DMS114 treated with DMSO at 0.1 percent for 48 hours (cell line): ENCODE results near the gene TAF6.

Experiments
- DNase-seq: peaks from one replicate; lab custom pipeline; 2025; ENCODE audit not compliant: unreplicated experiment; lab: John Stamatoyannopoulos, UW

TAF6 gene

GRCh38 chr7:100119072-100119969 lies at the start of gene TAF6, which contains the start of gene CNPY4:
Gene TAF6, minus strand, starts transcription at chr7:100119358. Its CDS starts 5,149 bp downstream, at chr7:100114209.
Gene CNPY4, plus strand, starts transcription at chr7:100119634. Its CDS starts 111 bp downstream, at chr7:100119745.
- DNase-seq: peak; percentile 91

DNA sequence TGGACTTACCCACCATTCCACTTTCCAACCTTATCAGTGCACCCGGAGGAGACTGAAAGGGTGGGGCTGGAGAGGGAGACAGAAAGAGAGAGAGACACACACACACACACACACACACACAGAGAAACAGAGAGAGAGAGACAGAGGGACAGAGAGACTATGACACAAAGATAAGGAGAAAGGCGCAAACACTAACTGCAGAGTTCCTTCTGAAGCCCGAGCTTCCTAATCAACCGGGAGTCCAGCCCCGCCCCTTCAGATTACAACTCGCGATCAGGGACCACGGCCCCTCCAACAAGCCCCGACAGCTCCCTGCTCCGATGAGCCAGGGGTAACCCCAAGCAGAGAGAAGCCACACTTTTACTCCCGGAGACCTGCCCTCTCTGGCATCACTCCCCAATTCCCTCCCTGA lies 48.8 kb upstream of the TAF6 start:
- no peak for DNase-seq

DNA sequence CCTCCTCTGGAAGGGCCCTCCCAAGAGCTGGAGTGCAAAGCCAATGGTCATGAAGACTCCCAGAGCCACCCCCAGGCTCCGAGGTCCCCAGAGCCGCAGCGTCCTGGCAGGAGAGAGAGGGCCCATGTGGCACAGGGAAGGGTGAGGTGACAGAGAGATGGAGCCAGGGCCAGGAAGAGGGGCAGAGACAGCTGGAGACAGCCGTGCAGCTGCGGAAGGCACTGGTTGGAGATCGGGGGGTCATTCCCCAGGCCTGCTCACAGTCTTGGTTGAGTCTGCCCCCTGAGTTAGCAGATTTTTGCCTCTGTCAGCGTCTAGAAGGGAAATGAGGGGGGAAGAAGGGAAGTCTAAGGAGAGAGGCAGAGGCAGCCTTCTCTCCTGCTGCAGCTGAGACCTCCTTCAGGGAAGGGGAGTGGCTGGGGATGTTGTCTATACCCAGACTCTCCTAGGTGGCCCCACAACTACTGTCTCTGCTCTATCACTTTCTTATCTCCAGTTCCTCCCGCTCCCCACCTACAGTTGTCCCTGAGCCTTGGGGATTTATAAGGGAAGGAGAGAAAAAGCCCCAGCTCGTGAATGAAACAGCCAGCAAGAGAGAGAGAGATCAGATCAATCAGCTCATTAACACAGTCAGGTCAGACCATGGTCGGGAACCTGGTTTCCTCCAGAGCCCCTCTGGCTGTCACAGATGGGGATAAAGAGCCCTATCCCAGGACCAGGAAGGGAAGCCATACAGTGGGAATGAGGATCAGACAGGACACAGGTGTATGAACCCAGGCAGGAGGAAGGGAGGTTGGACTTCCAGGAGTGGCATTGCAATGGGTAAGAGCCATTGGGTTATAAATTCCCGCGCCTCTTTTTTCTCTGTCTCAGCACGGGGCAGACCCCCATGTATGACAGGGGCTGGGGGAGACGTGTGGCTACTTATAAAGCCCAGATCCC lies 48.1 kb upstream of the TAF6 start:
- DNase-seq: no peak

- DNase-seq: no peak
Measured at GRCh38 chr7:100166317-100166940, 47.3 kb upstream of the TAF6 start.

DNA sequence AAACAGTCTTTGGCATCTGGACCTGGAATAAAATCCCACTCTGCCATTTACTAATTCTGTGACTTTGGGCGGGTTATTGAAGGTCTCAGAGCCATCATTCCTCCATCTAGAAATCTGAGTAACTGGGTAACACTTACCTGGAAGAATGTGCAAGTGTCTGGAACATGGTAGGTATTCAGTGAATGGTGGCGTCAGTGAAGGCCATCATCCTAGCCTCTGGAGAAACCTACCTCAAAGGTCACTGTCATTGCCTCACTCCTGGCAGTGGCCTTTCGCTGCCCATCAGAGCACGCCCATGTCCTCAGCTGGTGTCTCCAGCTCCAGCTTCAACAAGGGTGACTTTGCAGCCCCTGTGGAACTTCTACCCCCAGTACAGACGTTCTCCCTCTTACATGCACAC lies 44.7 kb upstream of the TAF6 start:
- no peak for DNase-seq

DNA sequence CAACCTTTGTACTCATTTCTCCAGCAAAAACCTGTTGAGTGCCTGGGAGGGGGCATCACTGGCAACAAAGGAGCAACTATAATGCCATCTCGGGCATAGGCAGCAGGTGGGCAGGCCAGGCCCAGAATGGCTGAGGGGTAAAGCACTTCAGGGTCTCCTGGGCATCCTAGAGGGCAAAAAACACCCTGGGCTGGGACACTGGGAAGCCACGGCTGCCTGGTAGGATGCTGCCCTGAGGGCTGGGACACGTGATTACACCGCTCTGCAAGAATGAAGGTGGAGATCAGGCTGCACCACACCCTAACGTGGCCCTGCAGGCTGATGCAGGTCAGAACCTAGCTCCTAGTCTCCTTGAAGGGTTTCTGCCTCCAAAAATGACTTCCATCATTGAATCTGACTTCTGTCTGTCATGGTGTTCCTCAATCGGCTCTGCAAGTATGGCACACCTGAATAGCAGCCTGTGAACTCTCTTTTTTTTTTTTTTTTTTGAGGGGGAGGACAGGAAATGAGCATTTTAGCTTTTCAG lies 43.9 kb upstream of the TAF6 start:
- DNase-seq: no peak

- DNase-seq: no peak
Measured at GRCh38 chr7:100160067-100160466, 40.9 kb upstream of the TAF6 start.

- DNase-seq: no peak
Measured at GRCh38 chr7:100159099-100159623, 40.0 kb upstream of the TAF6 start.

- peak; percentile 74 for DNase-seq
Measured at GRCh38 chr7:100158229-100159098, 39.3 kb upstream of the TAF6 start, which contains the start of gene TRAPPC14. Gene TRAPPC14, minus strand, starts transcription at chr7:100158723. Its CDS starts 224 bp downstream, at chr7:100158499.

DNA sequence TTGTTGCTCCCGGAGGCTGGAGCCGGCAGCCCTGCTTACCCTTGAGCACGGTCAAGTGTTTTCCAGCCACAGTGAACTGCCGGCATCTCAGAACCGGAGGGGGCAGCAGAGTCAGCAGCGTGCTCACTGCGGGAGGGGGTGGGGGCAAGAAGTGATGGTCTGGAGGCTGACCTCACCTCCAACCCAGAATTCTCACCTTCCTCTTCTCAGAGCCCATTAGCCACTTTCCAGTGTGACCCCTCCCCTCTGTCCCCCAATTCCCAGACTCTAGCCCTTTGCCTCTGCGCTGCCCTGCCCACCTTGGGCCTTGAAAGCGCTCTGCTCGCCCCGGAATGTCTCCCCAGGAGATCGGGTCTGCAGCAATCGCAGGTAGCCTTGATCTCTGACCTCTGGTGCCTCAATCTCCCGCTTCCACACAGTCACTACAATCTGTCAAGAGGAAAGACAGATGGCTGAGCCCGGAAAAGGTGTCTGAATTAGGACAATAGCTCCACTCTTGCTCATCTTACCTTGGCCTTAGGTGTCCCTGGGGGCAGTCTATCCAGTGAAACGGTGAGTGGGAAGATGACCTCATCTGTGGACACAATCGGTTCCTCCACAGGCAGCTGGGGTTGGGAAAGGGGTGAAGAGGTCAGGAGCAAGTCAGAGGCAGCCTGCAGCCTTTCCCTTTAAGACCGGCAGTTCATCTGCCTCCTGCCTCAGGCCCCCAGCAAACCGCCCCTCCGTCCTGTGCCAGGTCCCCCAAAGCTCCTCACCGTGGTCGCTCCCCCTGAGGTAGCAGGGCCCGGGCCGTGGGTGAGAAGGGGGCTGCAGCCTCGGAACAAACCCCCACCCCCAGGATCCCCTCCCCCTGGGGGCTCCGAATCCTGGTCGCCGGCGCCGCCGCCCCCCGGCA lies 38.4 kb upstream of the TAF6 start:
- DNase-seq: peak; percentile 21

DNA sequence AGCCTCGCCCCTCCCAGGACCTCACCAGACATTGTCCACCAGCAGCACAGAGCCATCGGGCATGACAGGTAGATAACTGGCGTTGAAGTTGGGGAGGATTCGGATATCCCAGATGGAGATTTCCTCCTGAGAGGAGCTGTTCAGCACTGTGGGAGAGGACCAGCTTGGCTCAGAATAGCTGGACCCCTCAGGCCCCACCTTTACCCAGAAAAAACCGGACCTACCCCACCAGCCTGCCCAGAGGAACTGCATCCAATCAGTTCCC lies 37.8 kb upstream of the TAF6 start:
- no peak for DNase-seq

DNA sequence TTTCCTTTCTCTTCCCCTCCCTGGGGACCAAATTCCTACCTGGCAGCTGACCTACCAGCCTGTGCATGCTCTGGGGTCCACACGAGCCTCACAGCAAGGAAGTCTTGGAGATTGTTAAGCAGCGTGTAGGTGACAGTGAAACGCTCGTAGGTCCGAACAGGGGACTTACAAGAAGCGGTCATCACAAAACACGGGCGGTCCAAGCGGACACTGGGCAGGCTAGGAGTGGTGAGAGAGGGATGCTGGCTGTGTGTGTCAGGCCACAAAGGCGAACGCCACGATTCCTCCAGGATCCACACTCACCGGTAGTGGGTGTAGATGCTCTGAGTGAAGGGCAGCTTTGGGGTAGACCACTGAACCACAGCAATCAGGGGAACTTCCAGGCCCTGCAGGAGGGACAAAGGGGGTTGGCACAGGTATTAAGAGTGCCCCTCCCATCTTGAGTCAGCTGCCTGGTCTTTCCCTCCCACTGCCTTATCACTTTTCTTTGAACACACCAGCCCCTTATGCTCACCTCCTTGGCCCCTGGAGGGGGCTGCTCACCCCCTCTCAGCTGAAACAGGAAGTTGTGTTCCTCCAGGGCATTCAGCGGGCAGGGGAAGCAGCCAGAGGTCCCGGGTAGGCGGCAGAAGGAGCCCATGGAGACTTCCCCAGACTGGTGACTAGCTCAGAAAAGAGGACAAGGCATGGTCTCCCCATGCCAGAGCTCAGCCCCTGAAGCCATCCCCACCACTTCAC lies 37.3 kb upstream of the TAF6 start:
- DNase-seq: no peak

- no peak for DNase-seq
Measured at GRCh38 chr7:100155553-100156317, 36.6 kb upstream of the TAF6 start.

- no peak for DNase-seq
Measured at GRCh38 chr7:100154651-100155491, 35.7 kb upstream of the TAF6 start.

- DNase-seq: no peak
Measured at GRCh38 chr7:100153708-100154535, 34.8 kb upstream of the TAF6 start.
